HK-2 (cell line): Measurements from ENCODE around the gene CBLC.

Experiments
- DNase-seq: peaks from one replicate; pipeline ENCODE4 v3.0.0-alpha.2; 2018; ENCODE audit not compliant: unreplicated experiment

Gene CBLC

DNA sequence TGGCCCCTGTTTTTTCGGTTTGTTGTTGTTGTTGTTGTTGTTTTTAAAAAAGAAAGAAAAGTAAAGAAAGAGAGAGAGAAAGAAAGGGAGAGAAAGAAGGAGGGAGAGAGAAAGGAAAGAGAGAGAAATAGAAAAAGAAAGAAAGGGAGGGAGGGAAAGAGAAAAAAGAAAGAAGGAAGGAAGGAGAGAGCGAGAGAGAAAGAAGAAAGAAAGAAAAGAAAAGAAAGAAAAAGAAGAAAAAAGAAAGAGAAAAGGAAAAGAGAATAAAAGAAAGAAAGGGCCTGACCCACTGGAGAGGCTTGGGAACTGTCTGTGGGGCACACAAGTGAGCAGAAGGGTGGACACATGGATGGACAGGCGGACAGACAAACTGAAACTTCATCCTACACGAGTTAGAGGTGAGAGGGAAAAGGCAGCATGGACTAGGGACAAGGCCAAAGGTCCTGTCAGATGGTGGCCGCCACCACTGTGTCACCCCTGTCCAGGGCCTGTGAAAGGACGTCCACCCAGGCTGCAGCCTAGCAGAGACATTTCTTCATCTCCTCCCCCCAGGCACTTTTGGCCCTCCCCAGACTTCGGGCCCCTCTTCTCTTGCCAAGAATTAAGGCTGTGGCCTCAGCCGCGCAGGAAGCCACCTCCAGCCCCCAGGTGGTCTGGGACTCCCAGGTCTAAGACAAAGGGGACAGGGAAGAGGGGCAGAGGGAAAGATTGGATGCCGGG is 22.1 kb downstream of the CBLC start:
- DNase-seq = no peak

DNA sequence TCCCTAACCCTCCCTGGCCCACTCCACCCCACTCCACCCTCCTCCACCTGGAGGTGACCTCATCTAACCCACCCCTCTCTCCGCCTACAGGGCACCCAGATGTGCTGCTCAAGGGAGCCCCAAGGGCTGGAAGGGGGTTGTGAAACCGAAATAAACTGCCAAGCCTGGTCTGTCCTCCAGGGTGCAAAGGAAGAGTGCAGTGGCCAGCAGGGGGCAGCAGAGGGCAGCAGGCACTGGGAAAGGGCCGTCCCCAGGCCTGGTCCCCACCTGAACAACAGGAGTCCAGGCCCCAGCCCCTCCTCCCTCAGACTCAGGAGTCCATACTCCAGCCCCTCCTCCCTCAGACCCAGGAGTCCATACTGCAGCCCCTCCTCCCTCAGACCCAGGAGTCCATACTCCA is 22.8 kb downstream of the CBLC start:
- peak; percentile 82 for DNase-seq

- DNase-seq = no peak
These were observed 26.0 kb downstream of the CBLC start for GRCh38 chr19:44803442-44804428.

GRCh38 chr19:44806291-44806690 is 28.6 kb downstream of the CBLC start:
- DNase-seq = no peak

DNA sequence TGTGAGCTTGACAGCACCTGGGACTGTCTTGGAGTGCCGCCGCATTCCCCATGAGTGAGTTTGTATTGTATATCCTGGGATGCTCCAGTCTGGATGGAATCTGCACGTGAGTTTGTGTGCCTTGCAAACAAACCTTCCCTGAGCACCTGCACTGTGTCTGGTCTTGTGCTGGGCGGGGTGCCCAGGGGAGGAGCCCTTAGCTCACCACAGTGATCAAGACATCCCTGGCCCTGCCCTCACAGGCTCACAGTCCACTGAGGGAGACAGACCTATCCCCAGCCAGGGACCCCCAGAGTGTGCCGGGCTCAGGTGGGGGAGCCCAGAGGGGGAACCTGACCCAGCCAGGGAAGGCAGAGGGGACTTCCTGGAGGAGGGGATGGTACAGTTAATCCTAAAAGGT is 29.5 kb downstream of the CBLC start:
- no peak for DNase-seq

- DNase-seq = peak; percentile 67
These were observed 30.2 kb downstream of the CBLC start for GRCh38 chr19:44807652-44808462.

DNA sequence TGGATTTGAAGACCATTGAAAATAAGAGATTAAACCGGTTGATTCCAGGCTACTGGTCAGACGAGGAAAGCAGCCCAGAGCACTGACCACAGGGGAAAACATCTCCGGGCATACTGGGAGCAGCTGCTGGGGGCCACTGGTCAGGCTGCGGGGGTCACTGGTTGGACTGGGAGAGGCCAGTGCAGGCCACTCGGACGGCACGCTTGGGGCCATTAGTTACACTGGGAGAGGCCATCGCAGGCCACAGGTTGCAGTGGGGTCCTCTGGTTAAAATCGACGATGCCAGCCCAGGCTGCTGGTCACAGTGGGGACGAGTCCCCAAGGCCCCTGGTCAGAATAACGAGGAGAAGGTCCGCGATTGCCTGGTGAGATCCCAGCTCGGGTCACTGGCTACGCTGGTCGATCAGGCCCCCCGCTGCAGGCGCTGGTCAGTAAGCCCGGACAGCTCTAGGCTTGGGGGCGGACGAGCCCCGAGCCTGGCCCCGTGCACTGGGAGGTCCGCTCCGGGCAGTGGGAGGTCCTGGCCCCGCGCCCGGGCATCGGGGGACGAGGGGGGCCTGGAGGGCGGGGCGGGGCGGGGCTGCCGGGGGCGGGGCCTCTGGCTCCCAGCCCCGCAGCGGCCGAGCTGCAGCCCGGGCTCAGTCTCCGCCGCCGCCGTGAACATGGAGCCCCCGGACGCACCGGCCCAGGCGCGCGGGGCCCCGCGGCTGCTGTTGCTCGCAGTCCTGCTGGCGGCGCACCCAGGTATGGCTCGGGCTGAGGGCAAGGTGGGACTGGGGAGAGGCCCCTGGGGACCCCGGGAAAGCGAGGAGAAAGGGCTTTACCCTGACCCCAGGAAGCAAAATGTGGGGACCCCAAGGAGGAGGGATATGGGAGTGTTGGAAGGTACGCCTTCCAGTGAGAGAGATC is 31.0 kb downstream of the CBLC start, which contains the start of gene BCAM:
TSS of gene BCAM (plus strand) at position 641 of the 909 bp plus-strand sequence. CDS start at position 663, 22 bp downstream.
- DNase-seq = peak; percentile 70

DNA sequence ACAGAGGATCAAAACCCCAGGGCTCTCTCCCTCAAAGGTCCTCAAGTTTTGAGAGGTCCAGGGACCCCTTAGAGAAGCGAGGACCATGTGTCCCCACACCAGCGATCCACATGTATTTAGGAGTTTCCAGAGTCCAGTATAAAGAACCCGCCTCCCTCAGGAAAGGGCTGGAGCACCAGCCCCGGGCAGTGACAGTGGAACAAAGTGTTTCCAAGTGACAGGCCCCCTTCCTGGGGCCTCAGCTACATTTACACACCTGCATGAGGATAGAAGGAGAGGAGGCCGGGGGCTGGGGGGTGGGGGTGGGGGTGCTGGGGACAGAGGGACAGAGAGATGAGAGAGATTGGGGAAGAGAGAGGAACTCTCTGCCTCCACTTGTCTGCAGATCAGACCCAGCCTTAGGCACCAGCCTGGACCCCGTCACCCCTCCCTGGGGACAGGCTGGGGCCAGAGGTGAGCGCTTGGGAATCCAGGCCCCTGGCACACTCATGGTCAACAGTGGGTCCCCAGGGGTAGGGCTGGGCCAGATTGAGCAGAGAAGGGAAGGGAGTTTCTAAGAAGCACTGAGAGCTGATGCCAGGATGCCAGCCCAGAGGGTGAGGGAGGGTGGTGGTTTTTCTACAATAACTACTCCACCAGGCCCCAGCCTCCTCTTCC is 32.0 kb downstream of the CBLC start:
- DNase-seq = no peak

- DNase-seq = no peak
These were observed 32.8 kb downstream of the CBLC start for GRCh38 chr19:44810234-44811121.

GRCh38 chr19:44811122-44811419 is 33.4 kb downstream of the CBLC start:
- no peak for DNase-seq

DNA sequence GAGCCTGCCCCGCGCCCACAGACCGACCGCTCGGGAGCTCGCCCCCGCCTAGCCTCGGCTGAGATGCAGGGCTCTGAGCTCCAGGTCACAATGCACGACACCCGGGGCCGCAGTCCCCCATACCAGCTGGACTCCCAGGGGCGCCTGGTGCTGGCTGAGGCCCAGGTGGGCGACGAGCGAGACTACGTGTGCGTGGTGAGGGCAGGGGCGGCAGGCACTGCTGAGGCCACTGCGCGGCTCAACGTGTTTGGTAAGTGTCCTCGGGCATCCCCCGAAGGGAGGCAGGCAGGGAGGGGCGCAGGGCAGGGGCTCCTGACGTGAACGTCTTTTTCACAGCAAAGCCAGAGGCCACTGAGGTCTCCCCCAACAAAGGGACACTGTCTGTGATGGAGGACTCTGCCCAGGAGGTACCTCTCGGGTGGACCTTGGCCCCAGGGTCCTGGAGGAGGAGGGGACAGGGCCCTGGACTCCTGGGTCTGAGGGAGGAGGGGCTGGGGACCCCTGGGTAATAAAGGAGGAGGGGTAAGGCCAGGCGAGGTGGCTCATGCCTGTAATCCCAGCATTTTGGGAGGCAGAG is 34.5 kb downstream of the CBLC start:
- DNase-seq = no peak

- no peak for DNase-seq
These were observed 35.6 kb downstream of the CBLC start for GRCh38 chr19:44813070-44813840.

DNA sequence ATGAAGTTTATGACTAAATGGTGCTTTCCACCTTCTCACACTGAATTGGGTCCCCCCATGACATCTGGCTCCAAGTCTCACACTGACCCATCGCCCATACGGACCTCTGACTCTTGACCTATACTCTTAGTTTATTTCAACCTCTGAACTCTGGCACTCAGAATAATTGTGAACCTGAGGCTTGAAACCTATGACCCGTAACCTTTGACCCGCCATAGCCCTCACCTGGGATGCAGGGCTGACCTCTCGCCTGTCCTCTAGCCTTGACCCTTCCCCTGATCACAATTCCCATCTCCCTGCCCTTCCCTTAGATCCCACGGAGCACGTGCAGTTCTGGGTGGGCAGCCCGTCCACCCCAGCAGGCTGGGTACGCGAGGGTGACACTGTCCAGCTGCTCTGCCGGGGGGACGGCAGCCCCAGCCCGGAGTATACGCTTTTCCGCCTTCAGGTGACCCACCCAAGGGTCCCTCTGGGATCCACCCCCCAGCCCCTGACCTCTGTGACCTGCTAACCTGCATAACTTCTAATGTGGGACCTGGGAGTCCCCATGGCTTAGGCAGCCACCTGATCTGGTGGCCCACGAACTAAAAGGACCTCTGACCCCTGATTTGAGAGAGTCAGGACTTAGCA is 36.3 kb downstream of the CBLC start:
- no peak for DNase-seq

- no peak for DNase-seq
These were observed 36.8 kb downstream of the CBLC start for GRCh38 chr19:44814517-44814916.

DNA sequence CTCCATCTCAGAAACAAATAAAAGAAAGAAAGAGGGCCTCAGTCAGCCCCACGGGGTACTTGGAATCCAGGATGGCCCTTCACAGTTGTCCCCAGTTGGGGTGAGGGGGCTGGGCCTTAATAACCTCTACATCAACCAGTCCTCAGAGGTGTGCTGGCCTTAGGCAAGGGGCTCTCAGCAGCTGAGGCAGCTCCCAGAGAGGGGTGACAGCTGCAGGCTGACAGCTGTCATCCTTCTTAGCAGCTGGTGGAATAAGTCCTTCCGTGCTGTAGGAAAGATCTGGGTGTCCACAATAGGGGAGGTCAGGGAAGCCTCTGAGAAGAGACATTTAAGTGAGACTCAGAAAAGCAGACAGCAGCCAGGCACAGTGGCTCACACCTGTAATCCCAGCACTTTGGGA is 38.6 kb downstream of the CBLC start:
- no peak for DNase-seq

- no peak for DNase-seq
These were observed 40.2 kb downstream of the CBLC start for GRCh38 chr19:44817725-44818465.

- no peak for DNase-seq
These were observed 40.9 kb downstream of the CBLC start for GRCh38 chr19:44818466-44819031.
